Mucosa of descending colon (tissue), 3 donors: Measurements from ENCODE around the gene ARHGEF26. TPM values are rescaled to one million over a fixed set of nuclear protein-coding genes. Genes with fewer than 3 reads are reported as not detected.

ENCODE experiments used
- ATAC-seq: fragments of 200-7000 bp; cut with Tn5 transposase; one replicate; pipeline ENCODE4 v1.9.1; 2020; ENCODE audit warnings: mild to moderate bottlenecking, moderate library complexity
- DNase-seq, 3 donors: peaks; one replicate each; pipeline ENCODE4 v3.0.0-alpha.2; 2020
- H3K36me3 ChIP-seq: fragments of 200-600 bp; one replicate; pipeline ENCODE4 v1.8.0; 2021; ENCODE audit warnings: low read depth, mild to moderate bottlenecking
- H3K4me1 ChIP-seq: fragments of 200-600 bp; one replicate; pipeline ENCODE4 v1.8.0; 2021; ENCODE audit warnings: low read depth, mild to moderate bottlenecking
- H3K4me3 ChIP-seq: fragments of 200-600 bp; one replicate; pipeline ENCODE4 v1.8.0; 2021; ENCODE audit warnings: mild to moderate bottlenecking
- H3K9me3 ChIP-seq: fragments of 200-600 bp; one replicate; pipeline ENCODE4 v1.8.0; 2021; ENCODE audit warnings: mild to moderate bottlenecking
- CTCF ChIP-seq: fragments of 200-600 bp; IDR thresholded peaks from one replicate; pipeline ENCODE4 v1.8.0; 2022; ENCODE audit warnings: antibody characterized with exemption, mild to moderate bottlenecking
- intact Hi-C, 2 donors: fragments of 100-400 bp; cut with DNase I in 1 of 2; cut with micrococcal nuclease in 1 of 2; formaldehyde crosslinking; loops; one replicate each; pipeline versions ENCODE4 v1.11.0 to v1.11.1; 2022; cut with DNase I, micrococcal nuclease
- total RNA-seq, 3 donors: library from RNA; stranded (reverse); fragmentation: NEBNext Ultra II Directional in 2 of 3; extraction: Animal tissue kit (Norgen Biotek cat#: 25700) in 2 of 3; gene quantifications; one replicate each; pipeline versions ENCODE4 v1.2.1 to v1.2.4, GENCODE V29; 2021 to 2023
- donor health status: DM: no; HTN: no; CAD: no; lungs with moderate emphysema.
- donor health status: DM: no; HTN: no; CAD: no.
- donor health status: DM: no; HTN: yes; CAD: no.

Gene ARHGEF26
- total RNA-seq, 3 donors from 2014 or later: 3.0 to 46.4 (median 6.8) TPM

DNA sequence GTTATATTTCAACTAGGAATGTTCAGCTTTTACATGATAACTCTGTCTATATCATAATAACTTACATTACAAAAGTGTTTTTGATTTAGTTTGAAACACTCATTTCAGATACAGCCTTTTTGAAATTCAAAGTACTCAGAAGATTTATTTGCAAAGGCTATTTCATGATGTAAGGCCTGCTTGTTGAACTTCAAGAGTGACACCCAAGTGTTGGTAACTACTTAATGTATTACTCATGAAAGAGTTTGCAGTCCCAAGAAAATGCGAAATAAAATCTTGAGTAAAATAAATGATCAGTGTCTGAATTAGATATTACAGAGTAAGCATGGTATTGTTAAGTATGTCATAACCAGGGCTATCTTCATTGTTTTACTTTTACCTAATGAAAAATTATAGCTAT lies 35.3 kb downstream of the ARHGEF26 start:
- H3K4me1 ChIP-seq: no peaks in the 10 kb centered on the region
- intact Hi-C loops: no loop called here
- H3K36me3 ChIP-seq: no peaks in the 10 kb centered on the region
- no peaks in the 10 kb centered on the region for H3K9me3 ChIP-seq
- no peak for DNase-seq
- no peak for ATAC-seq
- no peak for TF ChIP-seq CTCF
- H3K4me3 ChIP-seq: no peak overlapping the region

GRCh38 chr3:154161806-154162205 lies 40.6 kb downstream of the ARHGEF26 start:
- TF ChIP-seq CTCF: no peak
- Histone ChIP-seq H3K36me3 (no peaks in the 10 kb centered on the region), H3K4me3 (no peak overlapping the region), H3K9me3 (no peaks in the 10 kb centered on the region), H3K4me1 (no peaks in the 10 kb centered on the region)
- intact Hi-C loops: no loop called here
- no peak for DNase-seq
- ATAC-seq: no peak

DNA sequence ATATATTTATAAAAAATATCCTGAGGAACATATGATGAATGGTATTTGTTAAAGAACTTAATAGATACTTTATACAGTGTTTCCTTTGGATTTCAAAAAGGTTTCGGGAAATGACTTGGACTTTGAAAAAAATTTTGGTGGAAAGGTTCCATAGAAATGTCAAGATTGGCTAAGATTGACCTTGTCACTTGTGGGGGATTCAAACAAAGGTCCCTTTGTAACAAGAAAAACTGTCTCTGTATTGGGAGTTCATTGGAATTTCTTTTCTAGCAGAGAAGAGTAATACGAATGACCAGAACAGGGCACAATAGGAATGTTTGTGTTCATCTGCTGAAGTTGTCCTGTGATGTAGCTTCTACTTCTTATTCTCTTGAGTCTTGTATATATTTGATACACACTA lies 43.2 kb downstream of the ARHGEF26 start:
- no peaks in the 10 kb centered on the region for H3K9me3 ChIP-seq
- ATAC-seq (no peak), DNase-seq (no peak)
- intact Hi-C loops: no loop called here
- no peak overlapping the region for H3K4me3 ChIP-seq
- no peaks in the 10 kb centered on the region for H3K36me3 ChIP-seq
- no peak for TF ChIP-seq CTCF
- H3K4me1 ChIP-seq: no peaks in the 10 kb centered on the region

GRCh38 chr3:154168998-154169795 lies 48.0 kb downstream of the ARHGEF26 start:
- no peak for TF ChIP-seq CTCF
- Histone ChIP-seq H3K36me3 (no peaks in the 10 kb centered on the region), H3K4me3 (no peak overlapping the region), H3K9me3 (no peaks in the 10 kb centered on the region), H3K4me1 (no peaks in the 10 kb centered on the region)
- intact Hi-C loops: no loop called here
- no peak for ATAC-seq
- no peak for DNase-seq

GRCh38 chr3:154169796-154170110 lies 48.6 kb downstream of the ARHGEF26 start:
- no peaks in the 10 kb centered on the region for H3K36me3 ChIP-seq
- H3K4me1 ChIP-seq: no peaks in the 10 kb centered on the region
- intact Hi-C loops: no loop called here
- TF ChIP-seq CTCF: no peak
- no peak overlapping the region for H3K4me3 ChIP-seq
- no peaks in the 10 kb centered on the region for H3K9me3 ChIP-seq
- no peak for DNase-seq
- no peak for ATAC-seq

GRCh38 chr3:154170300-154170699 lies 49.1 kb downstream of the ARHGEF26 start:
- no peak overlapping the region for H3K4me3 ChIP-seq
- intact Hi-C loops: no loop called here
- DNase-seq: no peak
- no peaks in the 10 kb centered on the region for H3K9me3 ChIP-seq
- no peaks in the 10 kb centered on the region for H3K36me3 ChIP-seq
- H3K4me1 ChIP-seq: no peaks in the 10 kb centered on the region
- ATAC-seq: no peak
- no peak for TF ChIP-seq CTCF
